SK-MEL-5 (cell line): Measurements from ENCODE around the gene CUTC. TPM values are rescaled to one million over a fixed set of nuclear protein-coding genes. Genes with fewer than 3 reads are reported as not detected.

Experiments used
- DNase-seq: peaks from one replicate; pipeline ENCODE4 v3.0.0-alpha.2; 2016; ENCODE audit warnings: low read depth, low spot score
- in situ Hi-C: cut with HindIII; loops from 2 replicates; pipeline ENCODE4 v1.10.0; 2016; ENCODE audit warnings: low sequenced_read_pairs, high pct_unique_total_duplicates, low pct_unique_long_range_greater_than_20kb
- total RNA-seq: library from RNA; depleted of rRNA; stranded (reverse); fragments of >200 nt; shearing (Covaris generic); gene quantifications from 2 replicates; pipeline ENCODE4 v1.2.3, GENCODE V29; 2014; rRNA removed

CUTC gene
- total RNA-seq, 1 experiment from 2014 or later: 8.5 TPM

DNA sequence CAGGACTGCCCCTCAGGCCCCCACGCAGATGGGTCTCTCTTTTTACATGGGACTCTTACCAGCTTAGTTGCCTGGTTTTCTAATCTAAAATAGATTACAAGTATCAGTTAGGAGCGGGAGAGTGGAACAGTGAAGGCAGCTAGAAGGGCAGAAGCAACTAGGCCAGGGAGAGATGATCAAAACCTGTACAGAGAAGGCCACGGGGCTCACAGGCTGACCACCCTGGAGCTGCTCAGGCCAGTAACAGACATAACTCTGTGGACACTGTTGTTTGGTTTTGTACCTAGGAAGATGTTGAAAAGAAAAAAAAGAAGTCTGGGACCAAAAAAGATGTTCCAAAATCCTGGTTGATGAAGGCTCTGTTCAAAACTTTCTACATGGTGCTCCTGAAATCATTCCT lies 66.9 kb downstream of the CUTC start:
- DNase-seq: no peak
- in situ Hi-C loops: no loop called here

DNA sequence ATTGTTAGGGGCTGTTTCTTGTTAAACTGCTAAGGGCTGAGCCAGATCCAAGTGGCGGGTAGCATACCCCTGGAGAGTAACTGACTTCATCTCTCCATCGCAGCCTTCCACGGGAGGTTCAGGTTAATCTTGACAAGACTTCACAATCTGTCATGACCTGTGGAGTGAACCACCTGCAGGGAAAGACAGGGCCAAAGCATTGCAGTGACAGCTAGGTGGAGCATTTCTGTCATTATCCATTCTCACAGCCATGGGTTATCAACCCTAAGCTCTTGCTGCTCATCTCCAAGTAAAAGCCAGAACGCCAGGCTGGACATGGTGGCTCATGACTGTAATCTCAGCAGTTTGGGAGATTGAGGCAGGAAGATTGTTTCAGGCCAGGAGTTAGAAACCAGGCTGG lies 67.6 kb downstream of the CUTC start:
- in situ Hi-C loops: loop anchor here (10.0 kb wide), 1 partner anchor 55 kb away; no protein-coding TSS in a partner anchor

DNA sequence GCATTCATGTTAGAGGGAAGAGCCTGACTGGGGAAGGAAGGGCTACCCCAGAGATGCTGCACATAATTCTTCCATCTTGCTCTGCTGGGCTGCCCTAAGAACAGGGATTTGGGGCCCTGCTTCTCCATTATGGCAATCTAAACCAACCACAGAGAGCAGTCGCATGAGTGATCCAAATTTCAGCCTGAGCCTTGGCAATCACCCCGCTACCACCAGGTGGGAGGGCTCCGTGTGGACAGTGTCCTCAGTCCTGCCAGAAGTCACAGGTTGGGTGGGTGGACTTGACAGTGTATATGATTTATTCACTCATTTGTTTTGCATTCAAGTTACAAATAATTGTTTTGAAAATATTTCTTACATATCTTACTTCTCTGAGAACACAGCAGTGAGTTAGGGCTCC lies 72.4 kb downstream of the CUTC start:
- in situ Hi-C loops: loop anchor here (10.0 kb wide), 1 partner anchor 50 kb away; no protein-coding TSS in a partner anchor
- DNase-seq: no peak

More for the DNA sequence above, 67.6 kb downstream of the CUTC start:
- no peak for DNase-seq

DNA sequence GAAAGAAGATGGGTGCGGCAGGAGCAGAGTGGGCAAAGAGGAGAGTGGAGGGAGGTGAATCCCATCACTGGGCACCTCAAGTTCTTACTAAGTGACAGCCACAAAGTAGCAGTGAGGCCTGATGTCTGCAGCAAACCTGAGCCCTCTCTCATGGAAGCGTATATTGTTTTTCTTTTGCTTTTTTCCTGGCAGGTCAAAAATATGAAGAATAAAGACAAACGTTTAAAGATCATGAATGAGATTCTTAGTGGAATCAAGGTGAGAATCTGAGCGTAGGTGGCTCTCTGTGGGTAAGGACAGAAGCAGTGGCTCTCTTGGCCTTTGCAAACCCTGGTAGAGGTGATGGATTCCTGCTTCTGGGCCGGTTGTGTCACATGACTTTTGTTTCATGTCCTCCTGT lies 73.2 kb downstream of the CUTC start:
- in situ Hi-C loops: loop anchor here (10.0 kb wide), 1 partner anchor 50 kb away; no protein-coding TSS in a partner anchor
- DNase-seq: no peak

Other genes starting within 250 kb of the CUTC start
- gene NKX2-3, start 199.3 kb upstream of the CUTC start, total RNA-seq: 0.19 and 0.24 TPM in 2 replicates
- gene SLC25A28, start 111.8 kb upstream of the CUTC start, total RNA-seq: 14.6 and 14.7 TPM in 2 replicates
- 19.4 and 21.5 TPM in 2 replicates for gene ENTPD7, start 72.7 kb upstream of the CUTC start, total RNA-seq
- 36.1 and 38.0 TPM in 2 replicates for gene COX15, start 107 bp upstream of the CUTC start, total RNA-seq
- 99.4 and 113 TPM in 2 replicates for gene ABCC2, start 50.4 kb downstream of the CUTC start, total RNA-seq